ENCODE results near the gene CLIC4. TPM values are rescaled to one million over a fixed set of nuclear protein-coding genes. Genes with fewer than 3 reads are reported as not detected.

CLIC4 gene
- total RNA-seq, 2 donors from 2014 or later: 236 to 265 TPM

DNA sequence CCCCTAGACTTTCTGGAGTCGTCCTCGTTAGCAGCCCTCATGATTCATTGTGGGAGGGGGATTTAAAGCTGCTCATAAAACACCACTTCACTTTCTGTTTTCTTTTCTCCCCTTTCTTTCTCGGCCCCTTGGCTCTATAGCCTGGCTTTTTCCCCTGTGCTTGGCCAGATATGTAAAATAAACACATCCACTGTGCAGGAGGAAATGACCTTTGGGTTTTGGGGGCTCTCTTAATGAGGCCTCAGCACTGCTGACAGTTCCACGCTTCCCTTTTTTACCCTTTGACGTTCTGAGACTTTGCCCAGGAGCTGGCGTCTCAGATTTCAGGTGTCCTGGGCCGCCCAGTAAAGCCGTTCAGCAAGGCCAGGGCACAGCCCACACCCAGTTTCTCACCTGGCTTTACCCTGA is 119.1 kb downstream of the CLIC4 start:
- no peak overlapping the region for H3K4me3 ChIP-seq
- H3K36me3 ChIP-seq: no peaks in the 10 kb centered on the region
- H3K9me3 ChIP-seq: no peaks in the 10 kb centered on the region
- H3K27ac ChIP-seq: no peak overlapping the region
- H3K27me3 ChIP-seq: no peaks in the 10 kb centered on the region
- no peaks in the 10 kb centered on the region for H3K4me1 ChIP-seq
- TF ChIP-seq, protein P1, sequence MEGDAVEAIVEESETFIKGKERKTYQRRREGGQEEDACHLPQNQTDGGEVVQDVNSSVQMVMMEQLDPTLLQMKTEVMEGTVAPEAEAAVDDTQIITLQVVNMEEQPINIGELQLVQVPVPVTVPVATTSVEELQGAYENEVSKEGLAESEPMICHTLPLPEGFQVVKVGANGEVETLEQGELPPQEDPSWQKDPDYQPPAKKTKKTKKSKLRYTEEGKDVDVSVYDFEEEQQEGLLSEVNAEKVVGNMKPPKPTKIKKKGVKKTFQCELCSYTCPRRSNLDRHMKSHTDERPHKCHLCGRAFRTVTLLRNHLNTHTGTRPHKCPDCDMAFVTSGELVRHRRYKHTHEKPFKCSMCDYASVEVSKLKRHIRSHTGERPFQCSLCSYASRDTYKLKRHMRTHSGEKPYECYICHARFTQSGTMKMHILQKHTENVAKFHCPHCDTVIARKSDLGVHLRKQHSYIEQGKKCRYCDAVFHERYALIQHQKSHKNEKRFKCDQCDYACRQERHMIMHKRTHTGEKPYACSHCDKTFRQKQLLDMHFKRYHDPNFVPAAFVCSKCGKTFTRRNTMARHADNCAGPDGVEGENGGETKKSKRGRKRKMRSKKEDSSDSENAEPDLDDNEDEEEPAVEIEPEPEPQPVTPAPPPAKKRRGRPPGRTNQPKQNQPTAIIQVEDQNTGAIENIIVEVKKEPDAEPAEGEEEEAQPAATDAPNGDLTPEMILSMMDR (IDR thresholded peaks at IDR 0.05): no peak
- no peak for DNase-seq (ENCODE audit: low spot score)

DNA sequence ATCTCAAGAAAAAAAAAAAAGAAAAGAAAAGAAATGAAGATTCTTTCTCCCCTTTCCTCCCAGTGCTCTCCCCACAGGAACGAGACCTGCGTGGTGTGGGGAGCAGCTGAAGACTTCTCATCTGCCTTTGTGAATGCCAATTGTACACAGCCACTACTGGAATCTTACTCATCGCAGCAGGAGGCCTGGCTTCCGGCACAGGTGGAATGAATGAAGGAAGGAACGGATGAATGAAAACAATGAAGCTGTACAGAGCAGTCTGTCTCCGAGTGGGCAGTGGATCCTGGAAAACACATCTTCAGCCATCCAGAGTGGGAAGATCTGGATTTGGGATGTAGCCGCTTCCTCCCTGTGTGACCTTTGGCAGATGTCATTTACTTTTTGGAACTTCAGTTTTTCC is 119.9 kb downstream of the CLIC4 start:
- H3K4me3 ChIP-seq: no peak overlapping the region
- H3K27me3 ChIP-seq: no peaks in the 10 kb centered on the region
- H3K4me1 ChIP-seq: no peaks in the 10 kb centered on the region
- no peaks in the 10 kb centered on the region for H3K36me3 ChIP-seq
- TF ChIP-seq, protein P1 (IDR thresholded peaks at IDR 0.05): no peak
- no peaks in the 10 kb centered on the region for H3K9me3 ChIP-seq
- H3K27ac ChIP-seq: no peak overlapping the region
- peak; percentile 4 for DNase-seq (ENCODE audit: low spot score)

GRCh38 chr1:24865587-24865986 is 120.3 kb downstream of the CLIC4 start:
- no peak for DNase-seq (ENCODE audit: low spot score)
- no peaks in the 10 kb centered on the region for H3K27me3 ChIP-seq
- no peak overlapping the region for H3K4me3 ChIP-seq
- no peaks in the 10 kb centered on the region for H3K4me1 ChIP-seq
- H3K9me3 ChIP-seq: no peaks in the 10 kb centered on the region
- H3K36me3 ChIP-seq: no peaks in the 10 kb centered on the region
- no peak overlapping the region for H3K27ac ChIP-seq
- TF ChIP-seq, protein P1 (IDR thresholded peaks at IDR 0.05): no peak

GRCh38 chr1:24866211-24867083 is 121.2 kb downstream of the CLIC4 start:
- TF ChIP-seq, protein P1 (IDR thresholded peaks at IDR 0.05): no peak
- Histone ChIP-seq H3K27ac (no peak overlapping the region), H3K9me3 (no peaks in the 10 kb centered on the region), H3K36me3 (no peaks in the 10 kb centered on the region), H3K4me1 (no peaks in the 10 kb centered on the region), H3K4me3 (no peak overlapping the region), H3K27me3 (no peaks in the 10 kb centered on the region)
- DNase-seq (ENCODE audit: low spot score): peak; percentile 40

- Histone ChIP-seq H3K27me3 (no peaks in the 10 kb centered on the region), H3K27ac (no peak overlapping the region), H3K4me1 (no peaks in the 10 kb centered on the region), H3K9me3 (no peaks in the 10 kb centered on the region), H3K36me3 (no peaks in the 10 kb centered on the region), H3K4me3 (no peak overlapping the region)
- TF ChIP-seq, protein P1 (IDR thresholded peaks at IDR 0.05): no peak
- peak; percentile 32 for DNase-seq (ENCODE audit: low spot score)
Measured at GRCh38 chr1:24867084-24867870, 122.0 kb downstream of the CLIC4 start.

All from right atrium auricular region (tissue), 2 donors.